ENCODE measurements around the gene DIP2B.

GRCh38 chr12:50550530-50551223 is 45.9 kb downstream of the DIP2B start:
- TF ChIP-seq, protein P1, sequence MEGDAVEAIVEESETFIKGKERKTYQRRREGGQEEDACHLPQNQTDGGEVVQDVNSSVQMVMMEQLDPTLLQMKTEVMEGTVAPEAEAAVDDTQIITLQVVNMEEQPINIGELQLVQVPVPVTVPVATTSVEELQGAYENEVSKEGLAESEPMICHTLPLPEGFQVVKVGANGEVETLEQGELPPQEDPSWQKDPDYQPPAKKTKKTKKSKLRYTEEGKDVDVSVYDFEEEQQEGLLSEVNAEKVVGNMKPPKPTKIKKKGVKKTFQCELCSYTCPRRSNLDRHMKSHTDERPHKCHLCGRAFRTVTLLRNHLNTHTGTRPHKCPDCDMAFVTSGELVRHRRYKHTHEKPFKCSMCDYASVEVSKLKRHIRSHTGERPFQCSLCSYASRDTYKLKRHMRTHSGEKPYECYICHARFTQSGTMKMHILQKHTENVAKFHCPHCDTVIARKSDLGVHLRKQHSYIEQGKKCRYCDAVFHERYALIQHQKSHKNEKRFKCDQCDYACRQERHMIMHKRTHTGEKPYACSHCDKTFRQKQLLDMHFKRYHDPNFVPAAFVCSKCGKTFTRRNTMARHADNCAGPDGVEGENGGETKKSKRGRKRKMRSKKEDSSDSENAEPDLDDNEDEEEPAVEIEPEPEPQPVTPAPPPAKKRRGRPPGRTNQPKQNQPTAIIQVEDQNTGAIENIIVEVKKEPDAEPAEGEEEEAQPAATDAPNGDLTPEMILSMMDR (IDR thresholded peaks at IDR 0.05), result no peak
- TF ChIP-seq SIN3A (IDR thresholded peaks at IDR 0.05; ENCODE audit: borderline replicate concordance, insufficient read depth, low read depth, low read length) (no peak), TCF7L2 (IDR thresholded peaks at IDR 0.05; ENCODE audit: low read depth, low read length) (no peak)
- TF ChIP-seq, protein P2, sequence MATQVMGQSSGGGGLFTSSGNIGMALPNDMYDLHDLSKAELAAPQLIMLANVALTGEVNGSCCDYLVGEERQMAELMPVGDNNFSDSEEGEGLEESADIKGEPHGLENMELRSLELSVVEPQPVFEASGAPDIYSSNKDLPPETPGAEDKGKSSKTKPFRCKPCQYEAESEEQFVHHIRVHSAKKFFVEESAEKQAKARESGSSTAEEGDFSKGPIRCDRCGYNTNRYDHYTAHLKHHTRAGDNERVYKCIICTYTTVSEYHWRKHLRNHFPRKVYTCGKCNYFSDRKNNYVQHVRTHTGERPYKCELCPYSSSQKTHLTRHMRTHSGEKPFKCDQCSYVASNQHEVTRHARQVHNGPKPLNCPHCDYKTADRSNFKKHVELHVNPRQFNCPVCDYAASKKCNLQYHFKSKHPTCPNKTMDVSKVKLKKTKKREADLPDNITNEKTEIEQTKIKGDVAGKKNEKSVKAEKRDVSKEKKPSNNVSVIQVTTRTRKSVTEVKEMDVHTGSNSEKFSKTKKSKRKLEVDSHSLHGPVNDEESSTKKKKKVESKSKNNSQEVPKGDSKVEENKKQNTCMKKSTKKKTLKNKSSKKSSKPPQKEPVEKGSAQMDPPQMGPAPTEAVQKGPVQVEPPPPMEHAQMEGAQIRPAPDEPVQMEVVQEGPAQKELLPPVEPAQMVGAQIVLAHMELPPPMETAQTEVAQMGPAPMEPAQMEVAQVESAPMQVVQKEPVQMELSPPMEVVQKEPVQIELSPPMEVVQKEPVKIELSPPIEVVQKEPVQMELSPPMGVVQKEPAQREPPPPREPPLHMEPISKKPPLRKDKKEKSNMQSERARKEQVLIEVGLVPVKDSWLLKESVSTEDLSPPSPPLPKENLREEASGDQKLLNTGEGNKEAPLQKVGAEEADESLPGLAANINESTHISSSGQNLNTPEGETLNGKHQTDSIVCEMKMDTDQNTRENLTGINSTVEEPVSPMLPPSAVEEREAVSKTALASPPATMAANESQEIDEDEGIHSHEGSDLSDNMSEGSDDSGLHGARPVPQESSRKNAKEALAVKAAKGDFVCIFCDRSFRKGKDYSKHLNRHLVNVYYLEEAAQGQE (IDR thresholded peaks at IDR 0.05; ENCODE audit: insufficient read depth in 1 of 2, low read depth in 2 of 2, low read length in 1 of 2), result no peak

Data from Panc1 (cell line).